ENCODE results near the gene KYAT1. TPM values are rescaled to one million over a fixed set of nuclear protein-coding genes. Genes with fewer than 3 reads are reported as not detected.
A peak's percentile ranks its signal among the peaks of the same experiment; 100 is the strongest.
"Not testable (repeated sequence)": the region's sequence is repeated elsewhere in the genome, so short reads cannot be mapped to it uniquely, and the experiment has no call there.

KYAT1 gene
- total RNA-seq, 1 donor from 2014 or later = 12.1 TPM

GRCh38 chr9:128862401-128862851, 19.3 kb downstream of the KYAT1 start:
- Histone ChIP-seq H3K4me1 (peaks cover 23% of the 10 kb centered on the region), H3K27me3 (ENCODE audit: low read depth) (no peaks in the 10 kb centered on the region), H3K4me3 (no peak overlapping the region), H3K9me3 (replicated peaks) (no peaks in the 10 kb centered on the region), H3K36me3 (no peaks in the 10 kb centered on the region), H3K27ac (replicated peaks) (peak overlapping the region; percentile 46)
- intact Hi-C loops (cut with micrococcal nuclease) = loop anchor here (5.0 kb wide), 1 partner anchor 65 kb away; no protein-coding TSS in a partner anchor
- TF ChIP-seq, protein P1, sequence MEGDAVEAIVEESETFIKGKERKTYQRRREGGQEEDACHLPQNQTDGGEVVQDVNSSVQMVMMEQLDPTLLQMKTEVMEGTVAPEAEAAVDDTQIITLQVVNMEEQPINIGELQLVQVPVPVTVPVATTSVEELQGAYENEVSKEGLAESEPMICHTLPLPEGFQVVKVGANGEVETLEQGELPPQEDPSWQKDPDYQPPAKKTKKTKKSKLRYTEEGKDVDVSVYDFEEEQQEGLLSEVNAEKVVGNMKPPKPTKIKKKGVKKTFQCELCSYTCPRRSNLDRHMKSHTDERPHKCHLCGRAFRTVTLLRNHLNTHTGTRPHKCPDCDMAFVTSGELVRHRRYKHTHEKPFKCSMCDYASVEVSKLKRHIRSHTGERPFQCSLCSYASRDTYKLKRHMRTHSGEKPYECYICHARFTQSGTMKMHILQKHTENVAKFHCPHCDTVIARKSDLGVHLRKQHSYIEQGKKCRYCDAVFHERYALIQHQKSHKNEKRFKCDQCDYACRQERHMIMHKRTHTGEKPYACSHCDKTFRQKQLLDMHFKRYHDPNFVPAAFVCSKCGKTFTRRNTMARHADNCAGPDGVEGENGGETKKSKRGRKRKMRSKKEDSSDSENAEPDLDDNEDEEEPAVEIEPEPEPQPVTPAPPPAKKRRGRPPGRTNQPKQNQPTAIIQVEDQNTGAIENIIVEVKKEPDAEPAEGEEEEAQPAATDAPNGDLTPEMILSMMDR (IDR thresholded peaks at IDR 0.05; ENCODE audit: borderline replicate concordance) = no peak
- DNase-seq = peak; percentile 28

GRCh38 chr9:128861501-128861900, 20.2 kb downstream of the KYAT1 start:
- H3K4me3 ChIP-seq = no peak overlapping the region
- TF ChIP-seq, protein P1 (IDR thresholded peaks at IDR 0.05; ENCODE audit: borderline replicate concordance) = no peak

GRCh38 chr9:128860937-128861336, 20.8 kb downstream of the KYAT1 start:
- no peak overlapping the region for H3K27ac ChIP-seq (replicated peaks)
- DNase-seq = no peak
- no peaks in the 10 kb centered on the region for H3K9me3 ChIP-seq (replicated peaks)
- no peak overlapping the region for H3K4me3 ChIP-seq
- intact Hi-C loops (cut with micrococcal nuclease) = loop anchor here (5.0 kb wide), 1 partner anchor 66 kb away; no protein-coding TSS in a partner anchor
- TF ChIP-seq, protein P1 (IDR thresholded peaks at IDR 0.05; ENCODE audit: borderline replicate concordance) = no peak
- no peaks in the 10 kb centered on the region for H3K27me3 ChIP-seq (ENCODE audit: low read depth)
- peaks cover 23% of the 10 kb centered on the region for H3K4me1 ChIP-seq
- no peaks in the 10 kb centered on the region for H3K36me3 ChIP-seq

More at GRCh38 chr9:128861501-128861900, 20.2 kb downstream of the KYAT1 start:
- Histone ChIP-seq H3K9me3 (replicated peaks) (no peaks in the 10 kb centered on the region), H3K27me3 (ENCODE audit: low read depth) (no peaks in the 10 kb centered on the region), H3K4me1 (peaks cover 23% of the 10 kb centered on the region), H3K36me3 (no peaks in the 10 kb centered on the region), H3K27ac (replicated peaks) (peak overlapping the region; percentile 46)
- intact Hi-C loops (cut with micrococcal nuclease) = loop anchor here (5.0 kb wide), 1 partner anchor 66 kb away; no protein-coding TSS in a partner anchor
- no peak for DNase-seq

DNA sequence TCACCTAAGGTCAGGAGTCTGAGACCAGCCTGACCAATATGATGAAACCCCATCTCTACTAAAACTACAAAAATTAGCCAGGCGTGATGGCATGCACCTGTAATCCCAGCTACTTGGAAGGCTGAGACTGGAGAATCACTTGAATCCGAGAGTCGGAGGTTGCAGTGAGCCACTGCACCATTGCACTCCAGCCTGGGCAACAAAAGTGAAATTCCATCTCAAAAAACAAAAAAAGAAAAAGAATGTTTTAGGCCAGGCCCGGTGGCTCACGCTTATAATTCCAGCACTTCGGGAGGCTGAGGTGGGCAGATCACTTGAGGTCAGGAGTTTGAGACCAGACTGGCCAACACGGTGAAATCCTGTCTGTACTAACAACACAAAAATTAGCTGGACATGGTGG, 23.3 kb downstream of the KYAT1 start:
- H3K4me3 ChIP-seq; H3K9me3 ChIP-seq (replicated peaks); intact Hi-C loops (cut with micrococcal nuclease); H3K36me3 ChIP-seq; H3K27me3 ChIP-seq (ENCODE audit: low read depth); H3K27ac ChIP-seq (replicated peaks); DNase-seq: not testable (repeated sequence)
- peaks cover 18% of the 10 kb centered on the region for H3K4me1 ChIP-seq

DNA sequence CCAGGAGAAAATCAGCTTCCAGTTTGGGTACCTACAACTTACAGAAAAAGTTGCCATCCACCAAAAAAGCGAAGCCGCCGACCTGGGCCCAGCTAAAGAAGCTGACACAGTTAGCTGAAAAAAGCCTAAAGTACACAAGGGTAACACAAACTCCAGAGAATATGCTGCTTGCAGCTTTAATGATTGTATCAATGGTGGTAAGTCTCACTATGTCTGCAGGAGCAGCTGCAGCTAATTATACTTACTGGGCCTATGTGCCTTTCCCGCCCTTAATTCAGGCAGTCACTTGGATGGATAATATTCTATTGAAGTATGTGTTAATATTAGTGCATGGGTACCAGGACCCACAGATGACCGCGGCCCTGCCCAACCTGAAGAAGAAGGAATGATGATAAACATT, 27.3 kb downstream of the KYAT1 start:
- H3K27ac ChIP-seq (replicated peaks); DNase-seq; H3K4me3 ChIP-seq; H3K4me1 ChIP-seq; H3K36me3 ChIP-seq; H3K27me3 ChIP-seq (ENCODE audit: low read depth); intact Hi-C loops (cut with micrococcal nuclease): not testable (repeated sequence)
- peaks cover 15% of the 10 kb centered on the region for H3K9me3 ChIP-seq (replicated peaks)

- H3K27me3 ChIP-seq (ENCODE audit: low read depth); H3K27ac ChIP-seq (replicated peaks); DNase-seq; intact Hi-C loops (cut with micrococcal nuclease); H3K36me3 ChIP-seq; H3K4me1 ChIP-seq; H3K4me3 ChIP-seq: not testable (repeated sequence)
- H3K9me3 ChIP-seq (replicated peaks) = peaks cover 20% of the 10 kb centered on the region
Measured at GRCh38 chr9:128852646-128853045, 29.1 kb downstream of the KYAT1 start.

GRCh38 chr9:128851779-128852600, 29.8 kb downstream of the KYAT1 start:
- H3K4me1 ChIP-seq; H3K36me3 ChIP-seq; H3K4me3 ChIP-seq; intact Hi-C loops (cut with micrococcal nuclease); DNase-seq; H3K27ac ChIP-seq (replicated peaks); H3K27me3 ChIP-seq (ENCODE audit: low read depth): not testable (repeated sequence)
- H3K9me3 ChIP-seq (replicated peaks) = peaks cover 21% of the 10 kb centered on the region
- TF ChIP-seq, protein P1 (IDR thresholded peaks at IDR 0.05; ENCODE audit: borderline replicate concordance) = peak; percentile 65

- H3K27me3 ChIP-seq (ENCODE audit: low read depth); H3K4me1 ChIP-seq; H3K27ac ChIP-seq (replicated peaks); DNase-seq; H3K4me3 ChIP-seq; H3K36me3 ChIP-seq; intact Hi-C loops (cut with micrococcal nuclease): not testable (repeated sequence)
- H3K9me3 ChIP-seq (replicated peaks) = peaks cover 21% of the 10 kb centered on the region
Measured at GRCh38 chr9:128851024-128851423, 30.7 kb downstream of the KYAT1 start.

Data from left ventricle myocardium inferior (tissue), 1 donor.